ENCODE results near the gene SPATA12. TPM values are rescaled to one million over a fixed set of nuclear protein-coding genes. Genes with fewer than 3 reads are reported as not detected.
"Not testable (repeated sequence)": the region's sequence is repeated elsewhere in the genome, so short reads cannot be mapped to it uniquely, and the experiment has no call there.

The SPATA12 gene
- polyA plus RNA-seq, 1 experiment = not detected

- no peaks in the 10 kb centered on the region for H3K36me3 ChIP-seq (ENCODE audit: control insufficient read depth, insufficient read depth, low read length)
- peaks cover 10% of the 10 kb centered on the region for H3K27me3 ChIP-seq (ENCODE audit: control insufficient read depth, insufficient read depth, low read length)
- CTCF ChIA-PET = interaction anchor here (1.1 to 1.4 kb wide), 2 partner anchors 8 to 10 kb away, joined by 3 read pairs; no protein-coding TSS in a partner anchor
- H3K4me3 ChIP-seq (ENCODE audit: low read depth, low read length) = peak overlapping the region; percentile 67
- TF ChIP-seq CTCF (IDR thresholded peaks at IDR 0.05; ENCODE audit: insufficient read depth, low read depth, low read length) = no peak
- POLR2A ChIA-PET = no interaction called here
- no peak for DNase-seq (ENCODE audit: low read depth)
Observed at GRCh38 chr3:57079474-57079831, 19.0 kb downstream of the SPATA12 start.

GRCh38 chr3:57080171-57080570 is 19.7 kb downstream of the SPATA12 start:
- DNase-seq (ENCODE audit: low read depth) = no peak
- POLR2A ChIA-PET = no interaction called here
- peaks cover 10% of the 10 kb centered on the region for H3K27me3 ChIP-seq (ENCODE audit: control insufficient read depth, insufficient read depth, low read length)
- TF ChIP-seq CTCF (IDR thresholded peaks at IDR 0.05; ENCODE audit: insufficient read depth, low read depth, low read length) = no peak
- CTCF ChIA-PET = interaction anchor here (1.1 to 1.4 kb wide), 2 partner anchors 7 to 11 kb away, joined by 3 read pairs; no protein-coding TSS in a partner anchor
- H3K4me3 ChIP-seq (ENCODE audit: low read depth, low read length) = no peak overlapping the region
- H3K36me3 ChIP-seq (ENCODE audit: control insufficient read depth, insufficient read depth, low read length) = no peaks in the 10 kb centered on the region

GRCh38 chr3:57081173-57081572 is 20.7 kb downstream of the SPATA12 start:
- POLR2A ChIA-PET = no interaction called here
- CTCF ChIA-PET = interaction anchor here (0.6 to 1.1 kb wide), 2 partner anchors 85 to 164 kb away, joined by 3 to 7 read pairs; no protein-coding TSS in a partner anchor
- peaks cover 10% of the 10 kb centered on the region for H3K27me3 ChIP-seq (ENCODE audit: control insufficient read depth, insufficient read depth, low read length)
- no peak for TF ChIP-seq CTCF (IDR thresholded peaks at IDR 0.05; ENCODE audit: insufficient read depth, low read depth, low read length)
- no peak for DNase-seq (ENCODE audit: low read depth)
- no peaks in the 10 kb centered on the region for H3K36me3 ChIP-seq (ENCODE audit: control insufficient read depth, insufficient read depth, low read length)
- no peak overlapping the region for H3K4me3 ChIP-seq (ENCODE audit: low read depth, low read length)

- CTCF ChIA-PET = interaction anchor here (0.7 kb wide), 1 partner anchor 87 kb away, joined by 4 read pairs; no protein-coding TSS in a partner anchor
- H3K4me3 ChIP-seq (ENCODE audit: low read depth, low read length) = no peak overlapping the region
- TF ChIP-seq CTCF (IDR thresholded peaks at IDR 0.05; ENCODE audit: insufficient read depth, low read depth, low read length) = no peak
- POLR2A ChIA-PET = no interaction called here
- no peak for DNase-seq (ENCODE audit: low read depth)
- no peaks in the 10 kb centered on the region for H3K36me3 ChIP-seq (ENCODE audit: control insufficient read depth, insufficient read depth, low read length)
- peaks cover 8% of the 10 kb centered on the region for H3K27me3 ChIP-seq (ENCODE audit: control insufficient read depth, insufficient read depth, low read length)
Observed at GRCh38 chr3:57082481-57082880, 22.0 kb downstream of the SPATA12 start.

GRCh38 chr3:57083266-57083995 is 23.0 kb downstream of the SPATA12 start:
- DNase-seq (ENCODE audit: low read depth); H3K27me3 ChIP-seq (ENCODE audit: control insufficient read depth, insufficient read depth, low read length); H3K4me3 ChIP-seq (ENCODE audit: low read depth, low read length); H3K36me3 ChIP-seq (ENCODE audit: control insufficient read depth, insufficient read depth, low read length); POLR2A ChIA-PET: not testable (repeated sequence)
- CTCF ChIA-PET = interaction anchor here (0.7 to 1.8 kb wide), 3 partner anchors 16 to 88 kb away, joined by 3 to 6 read pairs (median 4); no protein-coding TSS in a partner anchor

Data from BJ (cell line).